Tibial nerve (tissue), 3 donors: ENCODE results near the gene NPIPA1.

Experiments used
- CTCF ChIP-seq, 5 experiments: fragments of 200-600 bp in 3 of 5; fragments of 450-650 bp in 2 of 5; sonication (generic) in 3 of 5; IDR thresholded peaks; one replicate each; pipeline ENCODE4 v1.5.1; 2016 to 2019; ENCODE audit warnings: antibody characterized with exemption in 5 of 5, mild to moderate bottlenecking in 3 of 5, moderate library complexity in 2 of 5
- POLR2A ChIP-seq, 2 donors: fragments of 450-650 bp; IDR thresholded peaks; one replicate each; pipeline ENCODE4 v1.6.1; 2017; ENCODE audit warnings: antibody characterized with exemption in 2 of 2, mild to moderate bottlenecking in 2 of 2, moderate library complexity in 2 of 2

- TF ChIP-seq CTCF (IDR thresholded peaks at IDR 0.05) (no peak), POLR2A (IDR thresholded peaks at IDR 0.05) (no peak)
These were observed 21.0 kb downstream of the NPIPA1 start for GRCh38 chr16:14958323-14958600.
